HEK293T (cell line): ENCODE data around the gene ARFRP1.

Experiments
- CTCF ChIA-PET: fragments of 350-600 bp; formaldehyde crosslinking; extraction: SDS; loops from one replicate; lab custom pipeline; 2021; ENCODE audit warnings: antibody characterized with exemption, inconsistent platforms; lab: Yijun Ruan, JAX
- POLR2A ChIA-PET: fragments of 350-600 bp; formaldehyde crosslinking; extraction: SDS; loops from one replicate; lab custom pipeline; 2020; ENCODE audit warnings: antibody characterized with exemption, inconsistent platforms; lab: Yijun Ruan, JAX
- DNase-seq: peaks from one replicate; pipeline ENCODE4 v3.0.0; 2012; ENCODE audit warnings: mixed read lengths; ENCODE audit errors: extremely low spot score
- ARNT ChIP-seq: fragments of 450-650 bp; IDR thresholded peaks from 2 replicates; pipeline ENCODE4 v1.6.1; 2017; ENCODE audit warnings: mild to moderate bottlenecking
- BHLHE40 ChIP-seq: fragments of 450-650 bp; IDR thresholded peaks from 2 replicates; pipeline ENCODE4 v1.6.1; 2016; ENCODE audit warnings: mild to moderate bottlenecking, moderate library complexity, borderline replicate concordance
- CTBP1 ChIP-seq: fragments of 450-650 bp; IDR thresholded peaks from 2 replicates; pipeline ENCODE4 v1.6.1; 2016; ENCODE audit warnings: borderline replicate concordance
- ELF4 ChIP-seq: fragments of 450-650 bp; IDR thresholded peaks from 2 replicates; pipeline ENCODE4 v1.6.1; 2017; ENCODE audit warnings: antibody characterized with exemption
- FOXA1 ChIP-seq: fragments of 450-650 bp; IDR thresholded peaks from 2 replicates; pipeline ENCODE4 v1.6.1; 2016; ENCODE audit warnings: mild to moderate bottlenecking
- FOXK2 ChIP-seq: fragments of 450-650 bp; IDR thresholded peaks from 2 replicates; pipeline ENCODE4 v1.6.1; 2016; ENCODE audit warnings: mild to moderate bottlenecking
- FOXM1 ChIP-seq: fragments of 450-650 bp; IDR thresholded peaks from 2 replicates; pipeline ENCODE4 v1.6.1; 2017; ENCODE audit warnings: mild to moderate bottlenecking, borderline replicate concordance
- HDGF ChIP-seq: fragments of 450-650 bp; IDR thresholded peaks from 2 replicates; pipeline ENCODE4 v1.6.1; 2017; ENCODE audit warnings: antibody characterized with exemption, borderline replicate concordance
- L3MBTL2 ChIP-seq: fragments of 450-650 bp; conservative IDR thresholded peaks from 2 replicates; pipeline ENCODE4 v1.6.1; 2016; ENCODE audit warnings: mild to moderate bottlenecking
- LEF1 ChIP-seq: fragments of 450-650 bp; IDR thresholded peaks from 2 replicates; pipeline ENCODE4 v1.6.1; 2017; ENCODE audit warnings: mild to moderate bottlenecking, borderline replicate concordance
- NFRKB ChIP-seq: fragments of 450-650 bp; IDR thresholded peaks from 2 replicates; pipeline ENCODE4 v1.6.1; 2016; ENCODE audit warnings: mild to moderate bottlenecking, moderate library complexity
- PKNOX1 ChIP-seq: fragments of 450-650 bp; IDR thresholded peaks from 2 replicates; pipeline ENCODE4 v1.6.1; 2016
- SP1 ChIP-seq: fragments of 450-650 bp; IDR thresholded peaks from 2 replicates; pipeline ENCODE4 v1.6.1; 2017
- SUZ12 ChIP-seq: fragments of 450-650 bp; IDR thresholded peaks from 2 replicates; pipeline ENCODE4 v1.6.1; 2016; ENCODE audit warnings: mild to moderate bottlenecking
- TARDBP ChIP-seq: fragments of 450-650 bp; IDR thresholded peaks from 2 replicates; pipeline ENCODE4 v1.6.1; 2016
- ZNF384 ChIP-seq: fragments of 450-650 bp; IDR thresholded peaks from 2 replicates; pipeline ENCODE4 v1.6.1; 2016

ARFRP1 gene

GRCh38 chr20:63665708-63666107 lies 42.1 kb downstream of the ARFRP1 start:
- no peak for DNase-seq
- ChIA-PET POLR2A (no interaction called here), CTCF (no interaction called here)
- TF ChIP-seq TARDBP (no peak), CTBP1 (no peak), FOXA1 (no peak), PKNOX1 (no peak), ZNF384 (no peak), SP1 (no peak), HDGF (no peak), ARNT (no peak), L3MBTL2 (no peak)

GRCh38 chr20:63664861-63665594 lies 42.7 kb downstream of the ARFRP1 start:
- no peak for DNase-seq
- no peak for TF ChIP-seq FOXM1
- TF ChIP-seq SUZ12 = no peak
- no peak for TF ChIP-seq SP1
- no peak for TF ChIP-seq CTBP1
- TF ChIP-seq NFRKB = no peak
- no peak for TF ChIP-seq ZNF384
- no peak for TF ChIP-seq PKNOX1
- no peak for TF ChIP-seq TARDBP
- TF ChIP-seq FOXK2 = no peak
- no peak for TF ChIP-seq HDGF
- TF ChIP-seq ARNT = no peak
- TF ChIP-seq FOXA1 = no peak
- no peak for TF ChIP-seq L3MBTL2
- ChIA-PET CTCF (no interaction called here), POLR2A (no interaction called here)

- no peak for DNase-seq
- POLR2A ChIA-PET = no interaction called here
- TF ChIP-seq CTBP1 (no peak), LEF1 (no peak), TARDBP (no peak), PKNOX1 (no peak), FOXK2 (no peak), ELF4 (no peak), BHLHE40 (no peak), ARNT (no peak), SP1 (no peak)
- CTCF ChIA-PET = no interaction called here
Observed at GRCh38 chr20:63664143-63664851, 43.5 kb downstream of the ARFRP1 start.

- TF ChIP-seq TARDBP = no peak
- no peak for TF ChIP-seq SP1
- TF ChIP-seq NFRKB = no peak
- no peak for TF ChIP-seq FOXK2
- TF ChIP-seq FOXA1 = no peak
- TF ChIP-seq ARNT = no peak
- no peak for TF ChIP-seq SUZ12
- TF ChIP-seq PKNOX1 = no peak
- no peak for DNase-seq
- ChIA-PET CTCF (no interaction called here), POLR2A (no interaction called here)
Observed at GRCh38 chr20:63663332-63664066, 44.3 kb downstream of the ARFRP1 start.

- no peak for TF ChIP-seq CTBP1
- no peak for TF ChIP-seq BHLHE40
- TF ChIP-seq ZNF384 = no peak
- TF ChIP-seq TARDBP = no peak
- TF ChIP-seq SP1 = no peak
- no peak for TF ChIP-seq SUZ12
- TF ChIP-seq PKNOX1 = no peak
- ChIA-PET CTCF (no interaction called here), POLR2A (interaction anchor here (1.4 kb wide), 1 partner anchor 10 kb away, joined by 3 read pairs; the partner anchor contains the start of gene STMN3)
- no peak for DNase-seq
Observed at GRCh38 chr20:63662813-63663189, 45.0 kb downstream of the ARFRP1 start.
